Right cardiac atrium (tissue), 5 donors: ENCODE results near the gene ZNF556. TPM values are rescaled to one million over a fixed set of nuclear protein-coding genes. Genes with fewer than 3 reads are reported as not detected.
"Not testable (repeated sequence)": the region's sequence is repeated elsewhere in the genome, so short reads cannot be mapped to it uniquely, and the experiment has no call there.

Experiments used
- ATAC-seq, 2 donors: fragments of 200-7000 bp; cut with Tn5 transposase; one replicate each; pipeline versions ENCODE4 v1.8.0 to v1.9.1; 2020; ENCODE audit warnings: moderate library complexity in 2 of 2, mild to moderate bottlenecking in 1 of 2
- DNase-seq, 3 donors: peaks; one replicate each; pipeline ENCODE4 v3.0.0-alpha.2; 2020
- H3K27ac ChIP-seq: one replicate; pipeline ENCODE4 v1.5.1; 2013; ENCODE audit warnings: mild to moderate bottlenecking, low read length, control low read depth, moderate library complexity
- H3K27me3 ChIP-seq: one replicate; pipeline ENCODE4 v1.6.1; 2013; ENCODE audit not compliant: control insufficient read depth, insufficient read depth
- H3K4me1 ChIP-seq: one replicate; pipeline ENCODE4 v1.6.1; 2013; ENCODE audit warnings: low read length; ENCODE audit not compliant: control insufficient read depth, insufficient read depth
- H3K4me3 ChIP-seq: one replicate; pipeline ENCODE4 v1.5.1; 2013; ENCODE audit warnings: low read length, control low read depth
- H3K9me3 ChIP-seq: one replicate; pipeline ENCODE4 v1.6.1; 2013; ENCODE audit warnings: low read length; ENCODE audit not compliant: control insufficient read depth
- WGBS: extraction: QIAGEN DNeasy Blood & Tissue Kit; methylation state at CpG from one replicate; pipeline ENCODE4 v1.1.7; 2013; 5-methylcytosine and 5-hydroxymethylcytosine counted together
- intact Hi-C, 4 donors: fragments of 100-400 bp; cut with DNase I; formaldehyde crosslinking; loops; one replicate each; pipeline versions ENCODE4 v1.11.0 to v1.14.0; 2022 to 2023
- polyA plus RNA-seq: library from polyadenylated mRNA; stranded (reverse); fragments of 200-250 nt; gene quantifications from one replicate; pipeline ENCODE4 v1.2.3, GENCODE V29; 2013
- total RNA-seq, 4 donors: library from RNA; stranded (reverse); fragmentation: NEBNext Ultra II Directional; extraction: Animal tissue kit (Norgen Biotek cat#: 25700); gene quantifications; one replicate each; pipeline ENCODE4 v1.2.1, GENCODE V29; 2021
- donor health status: healthy with polysubstance abuse.
- donor health status: DM: no; HTN: yes; CAD: no.
- donor health status: DM: no; HTN: no; CAD: no.
- donor health status: DM: no; HTN: yes; CAD: no; lungs with severe emphysema.
- donor health status: DM: yes; HTN: yes; CAD: no.

The ZNF556 gene
- total and polyA plus RNA-seq, 5 donors: 0.25 TPM; not detected in 4

DNA sequence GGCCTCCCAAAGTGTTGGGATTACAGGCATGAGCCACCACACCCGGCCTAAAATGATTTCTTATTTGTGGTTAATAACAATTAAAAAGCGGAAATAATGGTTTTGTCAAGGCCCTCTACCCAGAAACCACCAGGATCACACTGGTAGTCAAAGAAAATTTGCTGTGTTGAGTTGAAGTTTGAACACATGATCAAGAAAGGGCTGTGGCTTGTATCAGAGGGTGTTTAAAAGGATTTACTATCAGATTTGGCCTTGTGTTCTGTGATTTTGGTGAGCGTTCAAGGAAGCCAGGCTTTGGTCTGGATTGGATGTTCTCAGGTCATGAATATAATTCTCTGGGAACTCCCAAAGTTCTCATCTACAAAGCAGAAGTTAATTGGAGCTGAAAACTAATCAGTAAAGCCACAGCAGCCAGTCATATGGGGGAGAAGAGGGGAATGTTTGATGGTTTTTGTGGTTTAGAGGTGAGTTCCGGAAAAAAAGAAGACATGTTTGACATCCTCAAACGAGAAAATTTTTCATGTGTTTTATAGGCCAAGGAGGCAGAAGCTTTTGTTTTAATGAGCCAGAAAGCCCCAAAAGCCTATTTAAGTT, 10.6 kb upstream of the ZNF556 start:
- no peak overlapping the region for H3K27ac ChIP-seq
- DNase-seq (no peak), ATAC-seq (no peak)
- H3K27me3 ChIP-seq: no peaks in the 10 kb centered on the region
- no peaks in the 10 kb centered on the region for H3K4me1 ChIP-seq
- H3K4me3 ChIP-seq: no peak overlapping the region
- 95% methylated on average over 5 of the region's 5 CpGs for WGBS
- intact Hi-C loops: no loop called here
- peaks cover 13% of the 10 kb centered on the region for H3K9me3 ChIP-seq

GRCh38 chr19:2858864-2859263, 8.3 kb upstream of the ZNF556 start:
- ATAC-seq: no peak
- intact Hi-C loops: no loop called here
- DNase-seq: no peak
- Histone ChIP-seq H3K4me1 (no peaks in the 10 kb centered on the region), H3K4me3 (no peak overlapping the region), H3K27ac (no peak overlapping the region), H3K9me3 (no peaks in the 10 kb centered on the region), H3K27me3 (no peaks in the 10 kb centered on the region)
- WGBS: 70% methylated on average over 27 of the region's 27 CpGs

- WGBS: 71% methylated on average over 10 of the region's 10 CpGs
- ATAC-seq (no peak), DNase-seq (no peak)
- H3K27me3 ChIP-seq: no peaks in the 10 kb centered on the region
- H3K4me1 ChIP-seq: no peaks in the 10 kb centered on the region
- no peaks in the 10 kb centered on the region for H3K9me3 ChIP-seq
- H3K27ac ChIP-seq: no peak overlapping the region
- intact Hi-C loops: no loop called here
- H3K4me3 ChIP-seq: no peak overlapping the region
Observed at GRCh38 chr19:2863816-2864215, 3.3 kb upstream of the ZNF556 start.

DNA sequence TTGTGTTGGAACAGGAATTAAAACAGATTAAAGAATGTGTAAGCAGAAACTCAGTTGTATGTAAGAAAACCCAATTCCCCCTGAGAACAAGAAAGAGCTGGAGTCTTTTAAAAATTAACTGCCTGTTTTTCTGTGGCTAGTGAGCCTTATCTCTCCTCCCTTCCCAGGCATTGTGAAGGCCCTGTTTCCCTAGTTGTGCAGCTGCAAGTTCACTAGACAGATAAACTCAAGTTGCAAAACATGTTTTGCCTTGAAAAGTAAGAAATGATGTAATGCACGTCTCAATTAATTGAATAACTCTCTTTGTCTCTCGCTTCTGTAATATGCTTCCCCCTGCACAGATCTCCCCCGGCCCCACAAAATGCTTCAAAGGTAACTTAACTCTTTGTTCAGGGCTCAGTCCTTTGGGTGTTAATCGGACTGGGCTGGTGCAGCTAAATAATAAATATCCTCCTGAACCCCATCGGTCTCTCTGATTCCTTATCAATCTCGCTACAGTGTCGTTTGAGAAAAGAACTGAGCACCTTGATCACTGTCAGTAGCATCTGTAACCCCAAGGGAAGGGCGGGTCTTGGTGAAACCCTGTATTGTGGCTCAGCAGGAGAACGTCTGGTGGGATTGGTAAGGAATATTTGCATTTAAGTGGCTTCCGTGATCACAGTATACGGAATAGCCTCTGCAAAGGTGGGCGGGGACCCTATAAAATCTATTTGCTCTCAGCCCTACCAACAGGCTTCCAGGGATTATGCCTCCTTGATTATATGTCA, 1.6 kb upstream of the ZNF556 start:
- ATAC-seq (no peak), DNase-seq (no peak)
- H3K4me3 ChIP-seq: no peak overlapping the region
- H3K27ac ChIP-seq: no peak overlapping the region
- H3K27me3 ChIP-seq: no peaks in the 10 kb centered on the region
- H3K9me3 ChIP-seq: no peaks in the 10 kb centered on the region
- intact Hi-C loops: no loop called here
- 46% methylated on average over 12 of the region's 12 CpGs for WGBS
- no peaks in the 10 kb centered on the region for H3K4me1 ChIP-seq

- Histone ChIP-seq H3K9me3 (no peaks in the 10 kb centered on the region), H3K4me3 (no peak overlapping the region), H3K27ac (no peak overlapping the region), H3K27me3 (no peaks in the 10 kb centered on the region), H3K4me1 (no peaks in the 10 kb centered on the region)
- intact Hi-C loops: no loop called here
- 80% methylated on average over 8 of the region's 8 CpGs for WGBS
- ATAC-seq (peak in 1 of 2 donors; percentile 14), DNase-seq (no peak)
Observed at GRCh38 chr19:2866495-2867024, 575 bp upstream of the ZNF556 start.

- intact Hi-C loops: loop anchor here in 2 of 4 donors (5.0 kb wide), 1 partner anchor 222 kb away; no protein-coding TSS in a partner anchor
- Histone ChIP-seq H3K4me1 (no peaks in the 10 kb centered on the region), H3K27ac (no peak overlapping the region), H3K4me3 (no peak overlapping the region), H3K27me3 (no peaks in the 10 kb centered on the region), H3K9me3 (no peaks in the 10 kb centered on the region)
- no peak for DNase-seq
- 85% methylated on average over 10 of the region's 10 CpGs for WGBS
- no peak for ATAC-seq
Observed at GRCh38 chr19:2869618-2870017, 2.5 kb downstream of the ZNF556 start.

DNA sequence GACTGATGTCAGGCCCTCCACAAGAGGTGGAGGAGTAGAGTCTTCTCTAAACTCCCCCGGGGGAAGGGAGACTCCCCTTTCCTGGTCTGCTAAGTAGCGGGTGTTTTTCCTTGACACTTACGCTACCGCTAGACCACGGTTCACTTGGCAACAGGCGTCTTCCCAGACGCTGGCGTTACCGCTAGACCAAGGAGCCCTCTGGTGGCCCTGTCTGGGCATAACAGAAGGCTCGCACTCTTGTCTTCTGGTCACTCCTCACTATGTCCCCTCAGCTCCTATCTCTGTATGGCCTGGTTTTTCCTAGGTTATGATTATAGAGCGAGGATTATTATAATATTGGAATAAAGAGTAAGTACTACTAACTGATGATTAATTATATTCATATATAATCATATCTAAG, 5.0 kb downstream of the ZNF556 start:
- ATAC-seq, DNase-seq, H3K9me3 ChIP-seq, H3K4me1 ChIP-seq, H3K27me3 ChIP-seq, H3K4me3 ChIP-seq, H3K27ac ChIP-seq: not testable (repeated sequence)
- WGBS: 20% methylated on average over 10 of the region's 11 CpGs
- intact Hi-C loops: loop anchor here in 2 of 4 donors (5.0 kb wide), 1 partner anchor 225 kb away; no protein-coding TSS in a partner anchor

DNA sequence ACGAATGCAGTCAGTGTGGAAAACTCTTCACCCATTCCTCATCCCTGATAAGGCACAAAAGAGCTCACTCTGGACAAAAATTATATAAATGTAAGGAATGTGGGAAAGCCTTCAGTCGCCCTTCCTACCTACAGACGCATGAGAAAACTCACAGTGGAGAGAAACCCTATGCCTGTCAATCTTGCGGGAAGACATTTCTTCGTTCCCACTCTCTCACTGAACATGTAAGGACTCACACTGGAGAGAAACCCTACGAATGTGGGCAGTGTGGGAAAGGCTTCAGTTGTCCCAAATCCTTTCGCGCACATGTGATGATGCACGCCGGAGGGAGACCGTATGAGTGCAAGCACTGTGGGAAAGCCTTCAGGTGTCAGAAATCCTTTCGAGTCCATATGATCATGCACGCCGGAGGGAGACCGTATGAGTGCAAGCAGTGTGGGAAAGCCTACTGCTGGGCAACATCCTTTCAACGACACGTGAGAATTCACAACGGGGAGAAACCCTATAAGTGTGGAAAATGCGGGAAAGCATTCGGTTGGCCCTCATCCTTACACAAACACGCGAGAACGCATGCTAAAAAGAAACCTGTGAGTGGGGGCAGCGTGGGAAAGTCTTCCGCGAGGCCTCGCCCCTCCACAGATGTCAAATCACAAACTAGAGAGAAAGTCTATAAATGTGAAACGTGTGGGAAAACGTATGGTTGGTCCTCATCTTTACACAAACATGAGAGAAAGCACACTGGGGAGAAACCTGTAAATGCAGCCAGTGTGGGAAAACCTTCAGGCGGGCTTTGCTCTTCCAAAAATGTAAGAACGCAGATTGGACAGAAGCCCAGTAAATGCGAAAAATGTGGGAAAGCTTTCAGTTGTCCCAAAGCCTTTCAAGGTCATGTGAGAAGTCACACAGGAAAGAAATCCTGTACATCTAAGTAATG, 10.5 kb downstream of the ZNF556 start:
- DNase-seq (no peak), ATAC-seq (no peak)
- Histone ChIP-seq H3K27me3 (no peaks in the 10 kb centered on the region), H3K9me3 (peaks cover 2% of the 10 kb centered on the region), H3K4me1 (no peaks in the 10 kb centered on the region), H3K27ac (no peak overlapping the region), H3K4me3 (no peak overlapping the region)
- WGBS: 88% methylated on average over 32 of the region's 32 CpGs
- intact Hi-C loops: no loop called here

GRCh38 chr19:2883686-2884439, 16.7 kb downstream of the ZNF556 start:
- no peaks in the 10 kb centered on the region for H3K9me3 ChIP-seq
- no peak overlapping the region for H3K4me3 ChIP-seq
- no peaks in the 10 kb centered on the region for H3K27me3 ChIP-seq
- 85% methylated on average over 14 of the region's 14 CpGs for WGBS
- DNase-seq (no peak), ATAC-seq (no peak)
- H3K4me1 ChIP-seq: no peaks in the 10 kb centered on the region
- intact Hi-C loops: no loop called here
- no peak overlapping the region for H3K27ac ChIP-seq

GRCh38 chr19:2885736-2886135, 18.6 kb downstream of the ZNF556 start:
- no peaks in the 10 kb centered on the region for H3K9me3 ChIP-seq
- no peak overlapping the region for H3K4me3 ChIP-seq
- intact Hi-C loops: loop anchor here in 1 of 4 donors (5.0 kb wide), 1 partner anchor 62 kb away; no protein-coding TSS in a partner anchor
- H3K27me3 ChIP-seq: no peaks in the 10 kb centered on the region
- WGBS: 86% methylated on average over 17 of the region's 17 CpGs
- no peaks in the 10 kb centered on the region for H3K4me1 ChIP-seq
- no peak overlapping the region for H3K27ac ChIP-seq
- ATAC-seq (no peak), DNase-seq (no peak)
